Caco-2 (cell line): ENCODE data around the gene TMEM141. TPM values are rescaled to one million over a fixed set of nuclear protein-coding genes. Genes with fewer than 3 reads are reported as not detected.
"Not testable (repeated sequence)": the region's sequence is repeated elsewhere in the genome, so short reads cannot be mapped to it uniquely, and the experiment has no call there.

ENCODE experiments used
- BruUV-seq: library from RNA; stranded (reverse); fragments of 400-500 nt; replicated peaks from 2 replicates; lab custom pipeline; 2021; lab: Mats Ljungman, UMichigan
- CTCF ChIA-PET: fragments of 300-600 bp; sonication (Branson Sonifier 250); formaldehyde crosslinking; loops from one replicate; lab custom pipeline; 2022; ENCODE audit warnings: antibody characterized with exemption; lab: Charles Lee
- POLR2A ChIA-PET: fragments of 300-600 bp; sonication (Branson Sonifier 250); formaldehyde crosslinking; loops from one replicate; lab custom pipeline; 2022; ENCODE audit warnings: antibody characterized with exemption; lab: Charles Lee
- DNase-seq, 2 experiments: peaks; one replicate each; pipeline versions ENCODE4 v3.0.0 to v3.0.0-alpha.2; 2020 to 2022
- H3K27me3 ChIP-seq: replicated peaks from 2 replicates; pipeline ENCODE4 v1.6.0; 2011; ENCODE audit warnings: low read length; ENCODE audit not compliant: control insufficient read depth, insufficient read depth
- H3K36me3 ChIP-seq: 2 replicates; pipeline ENCODE4 v1.5.1; 2011; ENCODE audit warnings: low read length; ENCODE audit not compliant: control insufficient read depth, insufficient read depth
- H3K4me1 ChIP-seq: fragments of 250-450 bp; sonication (Bioruptor Pico); 2 replicates; pipeline ENCODE4 v1.5.1; 2020; ENCODE audit warnings: mild to moderate bottlenecking
- H3K4me3 ChIP-seq: 2 replicates; pipeline ENCODE4 v1.5.1; 2011; ENCODE audit warnings: low read depth, mild to moderate bottlenecking, control low read depth, low read length
- H3K9me3 ChIP-seq: fragments of 250-450 bp; sonication (Bioruptor Pico); 2 replicates; pipeline ENCODE4 v1.5.1; 2020; ENCODE audit warnings: mild to moderate bottlenecking, moderate library complexity
- H3K27ac Mint-ChIP-seq: one replicate; pipeline ENCODE4 v1.8.0; 2022; ENCODE audit warnings: mixed read lengths; ENCODE audit not compliant: unreplicated experiment
- H3K27me3 Mint-ChIP-seq: one replicate; pipeline ENCODE4 v1.8.0; 2022; ENCODE audit warnings: mixed read lengths; ENCODE audit not compliant: insufficient read depth, unreplicated experiment
- H3K36me3 Mint-ChIP-seq: one replicate; pipeline ENCODE4 v1.8.0; 2022; ENCODE audit warnings: mild to moderate bottlenecking, mixed read lengths; ENCODE audit not compliant: insufficient read depth, unreplicated experiment
- H3K4me1 Mint-ChIP-seq: one replicate; pipeline ENCODE4 v1.8.0; 2022; ENCODE audit warnings: low read depth, mixed read lengths; ENCODE audit not compliant: unreplicated experiment
- H3K4me3 Mint-ChIP-seq: one replicate; pipeline ENCODE4 v1.8.0; 2022; ENCODE audit warnings: mild to moderate bottlenecking, moderate library complexity, mixed read lengths; ENCODE audit not compliant: unreplicated experiment
- H3K9me3 Mint-ChIP-seq: one replicate; pipeline ENCODE4 v1.8.0; 2022; ENCODE audit warnings: mixed read lengths; ENCODE audit not compliant: unreplicated experiment
- CTCF ChIP-seq, 2 experiments: fragments of 200-600 bp in 1 of 2; IDR thresholded peaks; 1 replicate in 1 of 2; 2 replicates in 1 of 2; pipeline versions ENCODE4 v1.5.1 to v1.8.0; 2011 to 2022; ENCODE audit warnings: antibody characterized with exemption in 1 of 2, control low read depth in 1 of 2, inconsistent platforms in 1 of 2, low read depth in 1 of 2, low read length in 1 of 2, mild to moderate bottlenecking in 1 of 2, moderate library complexity in 1 of 2; ENCODE audit not compliant: insufficient read depth in 1 of 2, severe bottlenecking in 1 of 2, unreplicated experiment in 1 of 2
- intact Hi-C: fragments of 100-400 bp; cut with micrococcal nuclease; formaldehyde crosslinking; loops from one replicate; pipeline ENCODE4 v1.10.0; 2022; ENCODE audit not compliant: unreplicated experiment
- total RNA-seq: library from RNA; stranded (reverse); gene quantifications from 2 replicates; pipeline ENCODE4 v1.2.3, GENCODE V29; 2022

TMEM141 gene
- total RNA-seq, 1 experiment from 2014 or later: 107 TPM

GRCh38 chr9:136753371-136754058 is 37.6 kb upstream of the TMEM141 start:
- BruUV-seq: no TSS peak
- no peaks in the 10 kb centered on the region for H3K4me1 ChIP-seq
- Mint-ChIP-seq H3K27me3 (no peaks in the 10 kb centered on the region), H3K27ac (no peak overlapping the region), H3K36me3 (no peaks in the 10 kb centered on the region), H3K4me1 (no peaks in the 10 kb centered on the region), H3K4me3 (no peak overlapping the region), H3K9me3 (peaks cover 28% of the 10 kb centered on the region)
- peaks cover 13% of the 10 kb centered on the region for H3K9me3 ChIP-seq
- H3K27me3 ChIP-seq: no peaks in the 10 kb centered on the region
- no peaks in the 10 kb centered on the region for H3K36me3 ChIP-seq
- TF ChIP-seq CTCF (IDR thresholded peaks at IDR 0.05; ENCODE audit: insufficient read depth in 1 of 2, low read depth in 1 of 2, low read length in 1 of 2, severe bottlenecking in 1 of 2, unreplicated experiment in 1 of 2): no peak
- no peak for DNase-seq
- intact Hi-C loops: no loop called here
- CTCF ChIA-PET: no interaction called here
- H3K4me3 ChIP-seq: no peak overlapping the region
- POLR2A ChIA-PET: no interaction called here

- no TSS peak for BruUV-seq
- no peaks in the 10 kb centered on the region for H3K4me1 ChIP-seq
- H3K27me3 ChIP-seq: no peaks in the 10 kb centered on the region
- H3K4me1 Mint-ChIP-seq: no peaks in the 10 kb centered on the region
- H3K27ac Mint-ChIP-seq: no peak overlapping the region
- ChIA-PET CTCF (interaction anchor here (1.4 kb wide), 1 partner anchor 10 kb away, joined by 4 read pairs; no protein-coding TSS in a partner anchor), POLR2A (no interaction called here)
- H3K36me3 Mint-ChIP-seq: no peaks in the 10 kb centered on the region
- H3K27me3 Mint-ChIP-seq: no peaks in the 10 kb centered on the region
- no peak overlapping the region for H3K4me3 Mint-ChIP-seq
- H3K36me3 ChIP-seq: no peaks in the 10 kb centered on the region
- H3K9me3 ChIP-seq: peaks cover 13% of the 10 kb centered on the region
- intact Hi-C loops: no loop called here
- no peak for TF ChIP-seq CTCF (IDR thresholded peaks at IDR 0.05; ENCODE audit: insufficient read depth in 1 of 2, low read depth in 1 of 2, low read length in 1 of 2, severe bottlenecking in 1 of 2, unreplicated experiment in 1 of 2)
- peaks cover 28% of the 10 kb centered on the region for H3K9me3 Mint-ChIP-seq
- no peak for DNase-seq
- no peak overlapping the region for H3K4me3 ChIP-seq
Observed at GRCh38 chr9:136754059-136754572, 37.0 kb upstream of the TMEM141 start.

- intact Hi-C loops: no loop called here
- Histone ChIP-seq H3K4me3 (no peak overlapping the region), H3K27me3 (no peaks in the 10 kb centered on the region), H3K4me1 (no peaks in the 10 kb centered on the region), H3K36me3 (no peaks in the 10 kb centered on the region), H3K9me3 (peaks cover 13% of the 10 kb centered on the region)
- no peak overlapping the region for H3K27ac Mint-ChIP-seq
- TF ChIP-seq CTCF (IDR thresholded peaks at IDR 0.05; ENCODE audit: insufficient read depth in 1 of 2, low read depth in 1 of 2, low read length in 1 of 2, severe bottlenecking in 1 of 2, unreplicated experiment in 1 of 2): no peak
- DNase-seq: peak in 1 of 2 experiments; percentile 18
- CTCF ChIA-PET: interaction anchor here (0.6 to 1.4 kb wide), 3 partner anchors 10 to 237 kb away, joined by 3 to 4 read pairs (median 4); no protein-coding TSS in a partner anchor
- POLR2A ChIA-PET: no interaction called here
- H3K4me3 Mint-ChIP-seq: no peak overlapping the region
- H3K4me1 Mint-ChIP-seq: no peaks in the 10 kb centered on the region
- BruUV-seq: no TSS peak
- peaks cover 28% of the 10 kb centered on the region for H3K9me3 Mint-ChIP-seq
- no peaks in the 10 kb centered on the region for H3K27me3 Mint-ChIP-seq
- no peaks in the 10 kb centered on the region for H3K36me3 Mint-ChIP-seq
Observed at GRCh38 chr9:136754626-136755301, 36.4 kb upstream of the TMEM141 start.

- POLR2A ChIA-PET, H3K4me3 ChIP-seq, BruUV-seq, H3K27ac Mint-ChIP-seq, H3K4me1 ChIP-seq, H3K36me3 ChIP-seq, H3K4me3 Mint-ChIP-seq, H3K27me3 ChIP-seq, H3K36me3 Mint-ChIP-seq, H3K27me3 Mint-ChIP-seq, H3K4me1 Mint-ChIP-seq, DNase-seq, intact Hi-C loops: not testable (repeated sequence)
- CTCF ChIA-PET: interaction anchor here (1.0 to 1.4 kb wide), 2 partner anchors 11 to 22 kb away, joined by 3 to 4 read pairs; no protein-coding TSS in a partner anchor
- H3K9me3 Mint-ChIP-seq: peaks cover 24% of the 10 kb centered on the region
- H3K9me3 ChIP-seq: peaks cover 13% of the 10 kb centered on the region
Observed at GRCh38 chr9:136755302-136756133, 35.6 kb upstream of the TMEM141 start.
